Esophagus mucosa (tissue), 1 donor: ENCODE data around the gene FAM53A. TPM values are rescaled to one million over a fixed set of nuclear protein-coding genes. Genes with fewer than 3 reads are reported as not detected.
"Not testable (repeated sequence)": the region's sequence is repeated elsewhere in the genome, so short reads cannot be mapped to it uniquely, and the experiment has no call there.

Experiments
- ATAC-seq: fragments of 200-7000 bp; cut with Tn5 transposase; one replicate; pipeline ENCODE4 v1.9.1; 2020
- total RNA-seq: library from RNA; stranded (reverse); gene quantifications from one replicate; pipeline ENCODE4 v1.2.4, GENCODE V29; 2023
- donor health status: DM: yes; HTN: yes; CAD: no.

The FAM53A gene
- total RNA-seq, 1 donor from 2014 or later = 0.92 TPM

DNA sequence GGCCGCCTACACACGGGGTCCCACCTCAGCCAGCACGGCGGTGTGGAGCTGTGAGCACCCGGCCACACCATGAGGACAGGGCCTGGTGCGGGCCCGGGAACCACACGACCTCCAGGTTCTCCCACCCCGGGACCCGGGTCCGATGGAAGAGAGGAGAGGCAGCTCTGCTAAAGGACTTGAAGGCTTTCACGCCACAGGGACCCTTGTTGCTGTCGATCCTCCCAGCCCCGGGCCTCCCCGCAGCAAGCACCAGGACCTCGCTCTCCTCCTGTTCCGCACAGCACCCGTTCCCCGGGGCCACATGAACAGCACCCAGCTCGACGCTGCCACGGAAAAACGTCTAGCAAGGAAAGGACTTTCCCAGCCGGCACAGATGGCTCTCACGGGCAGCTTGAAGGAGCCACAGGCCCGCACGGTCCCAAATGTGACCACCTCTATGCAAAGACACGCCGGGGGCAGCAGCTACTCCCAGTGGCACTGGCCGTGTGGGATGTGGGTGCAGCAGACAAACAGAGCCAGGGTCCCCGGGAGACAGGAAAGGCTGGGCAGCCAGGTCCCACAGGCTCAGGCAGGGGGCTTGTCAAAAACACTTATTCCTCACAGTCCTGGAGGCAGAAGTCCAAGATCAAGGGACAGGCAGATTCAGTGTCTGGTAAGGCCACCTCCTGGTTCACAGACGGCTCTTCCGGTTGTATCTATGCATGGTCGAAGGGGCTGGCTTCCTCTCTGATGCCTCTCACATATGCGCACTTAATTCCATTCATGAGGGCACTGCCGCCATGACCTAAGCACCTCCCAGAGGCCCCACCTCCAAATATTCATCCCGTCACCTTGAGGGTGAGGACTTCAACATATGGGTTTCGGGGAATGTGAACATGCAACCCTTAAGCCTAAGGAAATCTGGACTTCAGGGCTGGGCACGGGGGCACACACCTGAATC lies 24.7 kb downstream of the FAM53A start:
- no peak for ATAC-seq

DNA sequence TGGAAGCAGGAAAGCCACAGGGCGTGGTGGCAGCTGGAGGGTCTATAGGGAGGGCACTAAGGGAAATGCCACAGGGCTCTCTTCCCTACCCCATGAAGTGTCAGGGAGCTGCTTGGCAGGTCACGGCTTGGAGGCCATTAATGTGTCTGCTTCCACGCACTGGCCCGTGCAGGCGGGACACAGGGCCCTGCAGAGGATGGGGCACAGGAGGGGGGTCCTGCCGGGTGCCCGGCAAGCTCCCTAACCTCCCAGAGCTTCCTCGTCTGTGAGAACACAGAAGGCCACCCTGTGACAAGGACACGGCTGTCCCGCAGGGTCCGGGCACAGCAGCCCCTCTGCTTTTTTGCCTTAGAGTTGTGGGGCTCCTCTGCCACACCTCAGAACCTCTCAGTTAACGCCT lies 25.5 kb downstream of the FAM53A start:
- ATAC-seq = no peak

DNA sequence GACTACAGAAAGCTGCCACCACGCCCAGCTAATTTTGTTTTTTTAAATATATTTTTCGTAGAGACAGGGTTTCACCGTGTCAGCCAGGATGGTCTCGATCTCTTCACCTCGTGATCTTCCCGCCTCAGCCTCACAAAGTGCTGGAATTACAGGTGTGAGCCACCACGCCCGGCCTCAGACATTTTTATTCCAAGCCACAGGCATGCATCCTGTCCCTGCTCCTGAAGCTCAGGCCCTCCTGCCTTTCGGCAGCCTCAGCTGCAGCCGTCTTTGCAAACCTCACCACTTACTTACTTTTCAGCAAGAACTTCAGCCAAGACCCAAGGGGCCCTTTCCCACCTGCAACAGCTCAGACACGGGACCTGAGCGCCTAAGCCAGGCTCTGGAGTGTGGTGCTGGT lies 26.0 kb downstream of the FAM53A start:
- no peak for ATAC-seq

DNA sequence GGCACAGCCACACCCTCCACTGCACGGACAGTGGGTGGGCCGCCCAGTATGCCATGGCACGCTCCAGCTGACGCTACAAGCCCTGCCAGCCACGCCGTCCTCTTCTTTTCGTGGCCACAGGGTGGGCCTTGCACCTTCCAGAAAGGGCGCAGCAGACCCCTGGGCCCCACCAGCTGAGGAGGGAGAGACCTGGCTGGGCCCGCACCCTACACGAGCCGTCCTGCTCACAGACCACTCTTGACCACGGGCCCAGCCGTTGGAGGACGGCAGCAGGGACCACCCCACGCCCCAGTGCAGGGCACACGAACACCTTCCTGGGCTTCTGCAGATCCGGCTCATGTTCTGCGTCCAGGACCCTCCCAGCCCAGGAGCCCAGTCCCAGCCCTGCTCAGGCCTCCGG lies 27.1 kb downstream of the FAM53A start:
- no peak for ATAC-seq

DNA sequence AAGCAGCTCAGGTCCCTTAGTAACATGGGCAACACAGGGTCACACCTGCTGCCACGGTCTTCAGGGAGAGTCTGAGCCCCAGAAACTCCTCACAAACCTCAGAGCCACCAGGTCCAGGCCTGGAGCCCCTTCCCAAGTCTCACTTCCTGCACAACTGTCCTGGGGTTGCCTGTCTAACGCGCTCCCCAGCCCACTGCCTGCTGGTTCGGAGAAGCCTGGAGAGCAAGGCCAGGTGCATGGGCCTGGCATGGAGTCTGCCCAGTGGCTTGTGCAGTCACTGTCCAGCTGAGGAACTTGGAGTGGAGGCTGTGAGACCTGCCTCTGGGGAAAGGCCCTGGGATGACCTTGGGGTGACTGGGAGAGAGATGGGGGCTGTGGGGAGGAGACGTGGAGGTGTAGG lies 28.0 kb downstream of the FAM53A start:
- no peak for ATAC-seq

DNA sequence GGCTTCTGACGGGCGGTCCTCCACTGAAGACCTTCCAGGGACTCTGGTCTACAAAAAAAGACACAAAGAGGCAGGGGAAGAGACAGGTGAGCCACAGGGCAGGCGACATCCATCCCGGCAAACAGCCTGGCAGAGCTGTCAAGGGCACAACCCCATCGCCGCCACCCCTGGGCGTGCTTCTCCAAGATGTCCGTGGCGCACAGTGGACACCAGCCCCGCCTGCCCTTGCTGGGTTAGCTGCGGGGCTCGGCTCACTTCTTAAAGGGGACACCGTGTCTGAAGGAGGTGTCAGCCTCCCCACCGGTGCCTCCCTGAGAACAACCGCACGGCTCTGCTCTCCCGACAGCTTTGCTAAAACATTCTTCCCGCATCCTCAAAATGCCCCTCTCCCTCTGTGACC lies 28.4 kb downstream of the FAM53A start:
- no peak for ATAC-seq

DNA sequence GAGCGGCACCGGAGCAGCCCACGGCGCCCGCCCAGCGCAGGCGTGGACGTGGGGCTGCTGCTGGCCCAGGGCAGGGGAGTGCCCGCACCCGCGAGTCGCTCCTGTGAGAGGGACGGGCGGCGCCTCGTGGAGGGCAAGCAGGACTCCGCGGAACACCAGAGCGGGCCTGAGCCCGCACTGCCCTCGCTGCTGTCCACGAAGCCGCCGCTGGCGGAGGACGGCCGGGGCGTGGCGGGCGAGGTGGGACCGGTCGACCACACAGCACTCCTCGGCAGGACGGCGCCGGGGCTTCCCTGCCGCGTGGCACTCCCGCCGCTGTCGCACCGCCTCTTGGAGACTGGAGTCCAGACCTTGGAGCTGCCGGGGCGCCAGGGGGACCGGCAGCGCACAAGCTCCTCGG lies 29.0 kb downstream of the FAM53A start:
- ATAC-seq = no peak

DNA sequence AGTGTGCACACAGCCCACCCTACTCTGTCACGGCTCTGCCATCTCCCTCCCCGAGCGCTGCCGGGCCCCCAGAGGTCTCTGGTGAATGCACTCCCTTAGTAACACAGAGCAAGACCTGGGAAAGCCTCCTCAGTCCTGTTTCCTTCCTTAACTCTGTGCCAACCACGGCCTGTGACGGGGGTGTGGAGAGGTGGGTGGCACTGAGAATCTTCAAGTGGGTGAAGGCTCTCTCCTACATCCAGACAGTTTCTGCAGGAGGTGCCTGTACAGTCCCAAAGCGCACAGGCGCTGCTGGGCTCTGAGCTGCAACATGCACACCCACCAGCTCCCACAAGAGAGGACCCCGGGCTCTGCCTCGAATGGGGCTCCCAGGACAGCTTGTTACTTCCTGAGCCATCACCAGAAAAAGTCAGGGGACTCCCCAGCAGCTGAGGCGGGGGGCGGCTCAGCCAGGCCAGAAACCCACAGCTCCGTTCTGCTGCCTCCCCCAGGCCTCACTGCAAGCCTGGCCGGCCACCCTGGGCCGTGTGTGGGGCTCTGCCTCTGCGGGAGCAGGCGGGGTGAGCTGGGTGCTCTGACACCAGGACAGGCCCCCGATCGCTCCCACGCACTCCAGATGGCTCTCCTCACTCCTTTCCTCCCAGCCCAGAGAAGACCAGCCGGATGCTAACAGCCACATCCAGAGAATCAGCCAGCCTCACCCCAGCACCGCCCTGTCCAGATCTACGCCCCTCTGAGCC lies 29.7 kb downstream of the FAM53A start:
- ATAC-seq = no peak

DNA sequence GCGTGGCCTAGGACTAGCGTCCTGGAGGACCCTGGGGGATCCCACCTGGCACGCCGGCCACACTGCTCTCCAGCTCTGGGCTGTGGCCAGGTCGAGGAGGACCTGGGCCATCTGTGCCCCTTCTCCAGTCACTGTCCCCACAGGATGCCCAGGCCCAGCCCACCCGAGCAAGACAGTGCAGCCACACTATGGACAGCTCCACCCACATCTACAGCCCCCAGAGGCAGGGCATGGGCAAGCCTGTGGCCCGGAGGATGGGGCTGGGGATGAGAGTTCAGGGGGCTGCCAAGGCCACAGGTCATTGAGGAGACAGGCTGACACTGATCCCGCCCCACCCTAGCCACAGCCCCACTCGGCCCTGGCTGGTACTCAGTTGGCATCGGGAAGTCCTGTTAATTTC lies 30.3 kb downstream of the FAM53A start:
- ATAC-seq = no peak

DNA sequence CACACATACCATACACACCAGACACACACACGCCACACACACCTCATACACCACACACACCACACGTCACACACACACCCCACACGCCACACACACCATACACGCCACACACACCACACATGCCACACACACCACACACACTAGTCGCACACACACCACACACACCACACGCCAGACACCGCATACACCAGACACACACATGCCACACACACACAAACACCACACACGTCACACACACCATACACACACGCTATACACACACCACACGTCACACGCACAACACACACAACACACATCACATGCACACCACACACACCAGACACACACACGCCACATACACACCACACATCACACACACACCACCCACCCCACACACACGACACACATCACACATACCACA lies 32.0 kb downstream of the FAM53A start:
- no peak for ATAC-seq

DNA sequence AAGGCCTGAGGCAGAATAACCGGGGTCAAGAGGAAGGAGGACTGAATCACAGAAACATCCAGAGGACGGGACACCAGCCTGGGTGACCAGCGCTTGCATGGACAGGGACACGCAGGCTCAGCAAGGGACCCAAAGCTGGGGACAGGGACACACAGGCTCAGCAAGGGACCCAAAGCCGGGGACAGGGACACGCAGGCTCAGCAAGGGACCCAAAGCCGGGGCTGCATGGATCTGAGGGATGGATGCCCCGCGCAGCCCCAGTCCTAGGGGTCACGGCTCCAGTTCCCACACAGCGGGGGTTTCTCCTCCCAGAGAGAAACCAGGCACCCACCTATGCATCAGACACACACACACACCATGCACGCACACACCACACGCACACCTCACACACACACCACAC lies 32.5 kb downstream of the FAM53A start:
- ATAC-seq = no peak

DNA sequence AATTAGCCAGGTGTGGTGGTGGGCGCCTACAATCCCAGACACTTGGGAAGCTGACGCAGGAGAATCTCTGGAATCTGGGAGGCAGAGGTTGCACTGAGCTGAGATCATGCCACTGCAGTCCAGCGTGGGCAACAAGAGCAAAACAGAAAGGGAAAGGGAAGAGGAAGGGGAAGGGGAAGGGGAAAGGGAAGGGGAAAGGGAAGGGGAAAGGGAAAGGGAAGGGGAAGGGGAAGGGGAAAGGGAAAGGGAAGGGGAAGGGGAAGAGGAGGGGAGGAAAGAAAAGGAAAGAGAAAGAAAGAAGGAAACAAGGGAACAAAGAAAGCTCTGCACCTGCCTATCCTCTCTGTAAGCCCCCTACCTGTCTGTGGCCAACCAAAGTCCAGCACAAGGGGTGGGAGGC lies 35.2 kb downstream of the FAM53A start:
- ATAC-seq = no peak

DNA sequence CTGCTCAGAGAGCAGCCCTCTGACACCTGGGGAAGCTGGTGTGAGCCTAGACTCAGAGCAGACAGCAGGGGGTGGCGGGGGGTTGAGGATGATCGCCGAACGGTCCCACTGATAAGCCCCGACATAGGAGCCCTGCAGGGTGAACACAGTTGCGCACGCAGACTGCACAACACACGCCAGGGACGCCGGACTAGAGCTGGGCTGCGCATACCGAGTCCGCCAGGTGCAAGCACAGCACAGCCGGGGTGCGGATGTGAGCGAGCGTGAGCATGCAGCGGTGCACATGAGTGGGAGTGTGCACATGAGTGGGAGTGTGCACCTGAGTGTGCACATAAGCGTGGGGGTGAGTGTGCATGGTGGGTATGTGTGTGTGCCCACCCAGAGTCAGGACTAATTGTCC lies 36.7 kb downstream of the FAM53A start:
- no peak for ATAC-seq

DNA sequence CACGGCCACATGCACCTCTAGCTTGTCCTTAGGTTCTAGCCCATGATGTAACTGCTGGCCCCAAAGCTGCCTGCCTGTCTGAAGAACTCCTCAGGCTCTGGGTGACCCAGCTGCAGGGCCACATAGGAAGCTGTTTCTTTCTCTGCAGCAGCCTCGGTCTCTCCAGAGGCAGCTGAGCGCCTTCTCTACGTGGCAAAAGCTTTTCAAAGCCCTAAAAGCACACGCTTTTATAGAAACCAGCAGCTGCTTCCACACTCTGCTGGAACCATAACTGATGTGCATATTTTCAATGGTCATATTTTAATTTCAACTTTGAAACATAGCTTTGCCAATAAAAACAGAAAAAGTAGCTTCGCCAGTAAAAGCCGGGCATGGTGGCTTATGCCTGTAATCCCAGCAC lies 37.4 kb downstream of the FAM53A start:
- ATAC-seq = no peak

DNA sequence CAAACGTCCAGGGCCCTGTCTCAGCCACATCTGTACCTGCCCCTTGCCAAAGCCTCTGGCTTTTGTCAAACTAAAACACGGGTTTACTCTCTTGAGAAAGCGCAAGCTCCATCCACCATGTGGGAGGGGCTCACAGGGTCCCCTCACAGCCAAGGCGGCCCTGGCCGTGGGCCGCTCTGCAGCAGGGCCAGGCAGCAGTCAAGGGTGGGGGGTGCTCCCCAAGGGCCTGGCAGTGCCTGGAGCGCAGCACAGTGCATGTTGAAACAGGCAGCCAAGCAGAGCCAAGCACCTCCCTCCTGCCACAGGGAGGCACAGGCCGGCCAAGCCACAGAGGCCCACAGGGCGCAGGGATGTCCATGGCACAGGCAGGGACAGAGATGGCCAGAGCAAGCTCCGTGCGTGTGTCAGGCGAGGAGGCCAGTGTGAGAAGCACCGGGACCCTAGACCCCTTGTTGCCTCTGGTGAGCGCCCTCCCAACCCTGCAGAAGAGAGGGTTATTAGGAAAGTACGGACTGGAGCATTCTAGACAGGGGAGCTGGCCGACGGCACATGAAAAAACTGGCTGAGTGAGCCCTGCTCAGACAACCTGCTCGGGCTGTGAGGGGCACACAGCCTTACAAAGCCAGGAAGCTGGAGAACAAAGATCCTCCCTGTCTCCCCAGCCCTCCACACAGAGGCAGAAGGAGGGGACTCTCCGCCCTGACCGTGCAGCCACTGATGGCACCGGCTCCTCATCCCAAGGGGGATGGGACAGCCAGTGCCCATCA lies 39.0 kb downstream of the FAM53A start:
- peak; percentile 66 for ATAC-seq

DNA sequence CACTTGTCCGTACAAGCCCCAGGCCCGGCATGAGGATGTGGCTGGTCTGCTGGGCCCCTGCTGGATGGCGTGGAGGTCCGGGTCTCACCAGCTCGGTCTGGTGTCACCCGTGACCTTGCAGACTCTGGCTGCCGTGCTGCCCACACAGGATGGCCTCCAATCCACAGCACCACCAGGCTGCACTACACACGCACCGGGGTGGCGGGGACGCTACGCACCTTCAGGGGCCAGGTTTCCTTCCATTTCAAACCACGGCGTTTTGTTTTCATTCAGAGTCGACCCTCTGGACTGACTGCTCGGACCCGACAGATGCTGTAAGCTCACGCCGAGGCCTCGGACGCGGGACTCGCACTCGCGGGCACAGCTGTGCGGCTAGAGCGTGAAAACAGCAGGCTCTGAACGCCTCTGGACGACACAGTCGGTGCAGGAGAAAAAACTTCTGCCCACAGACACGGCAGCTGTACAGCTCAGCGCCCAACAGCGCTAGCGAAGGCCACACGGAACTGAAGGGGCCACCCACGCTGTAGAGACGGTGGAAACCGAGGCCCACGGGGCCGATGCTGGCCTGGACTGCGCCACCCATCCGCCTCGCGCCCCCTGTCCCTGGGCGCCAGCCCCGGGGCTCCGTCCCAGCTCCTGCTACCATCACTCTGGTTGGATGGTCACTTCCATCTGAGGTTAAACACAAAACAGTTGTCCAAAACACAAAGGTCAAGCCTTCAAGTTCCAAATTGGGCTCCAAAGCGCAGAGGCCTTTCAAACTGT lies 40.0 kb downstream of the FAM53A start:
- no peak for ATAC-seq

DNA sequence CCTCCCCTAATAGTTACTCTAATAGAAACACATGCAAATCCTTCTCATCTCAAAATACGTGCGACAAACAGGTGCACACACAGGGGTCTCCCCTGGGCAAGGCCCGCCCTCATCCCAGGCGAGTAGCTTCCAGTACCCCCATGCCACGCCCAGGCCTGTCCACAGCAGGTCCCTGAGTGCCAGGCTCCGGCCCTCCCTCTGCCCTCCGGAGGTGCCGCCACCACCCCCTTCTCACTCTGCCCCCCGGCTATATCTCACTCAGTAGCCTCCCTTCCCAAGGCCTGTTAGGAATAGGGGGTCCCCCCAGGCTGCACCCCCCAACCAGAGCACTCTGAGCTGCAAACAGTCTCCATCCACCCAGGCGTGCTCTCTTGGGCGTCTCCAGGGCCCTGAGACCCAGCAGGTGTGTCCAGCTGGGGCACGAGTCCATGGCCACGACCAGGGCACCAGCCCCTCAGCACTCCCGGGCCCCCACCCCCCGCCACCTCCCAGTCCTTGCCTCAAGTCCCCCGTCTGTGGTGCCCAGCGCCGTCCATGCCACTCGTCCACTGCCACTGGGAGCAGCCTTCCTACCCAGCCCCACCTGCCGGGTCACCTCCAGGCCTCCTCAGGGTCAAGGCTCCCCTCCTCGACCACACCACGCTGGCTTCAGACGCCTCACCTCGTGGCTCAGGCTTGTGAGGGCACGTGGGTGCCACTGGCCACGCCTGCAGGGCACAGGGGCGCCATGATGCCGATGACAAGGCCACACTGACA lies 41.7 kb downstream of the FAM53A start:
- no peak for ATAC-seq

DNA sequence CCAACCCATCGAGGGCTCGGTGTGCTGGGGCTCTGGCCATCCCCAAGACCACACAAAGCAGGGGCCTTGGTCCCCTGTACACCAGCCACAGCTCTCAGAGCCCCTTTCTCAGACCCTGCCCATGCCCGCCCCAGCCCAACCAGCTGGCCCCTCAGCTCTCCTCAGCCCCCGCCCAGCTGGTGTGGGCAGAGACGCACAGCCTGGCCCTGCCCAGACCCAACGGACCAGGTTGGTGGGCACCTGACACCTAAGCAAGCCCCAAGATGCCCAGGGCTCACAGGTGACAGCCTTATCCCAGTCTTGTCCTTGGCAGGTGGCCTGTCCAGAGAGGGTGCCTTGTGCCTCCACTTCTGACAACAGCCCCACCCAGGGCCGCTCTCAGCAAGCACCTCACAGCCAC lies 42.4 kb downstream of the FAM53A start:
- ATAC-seq = no peak

DNA sequence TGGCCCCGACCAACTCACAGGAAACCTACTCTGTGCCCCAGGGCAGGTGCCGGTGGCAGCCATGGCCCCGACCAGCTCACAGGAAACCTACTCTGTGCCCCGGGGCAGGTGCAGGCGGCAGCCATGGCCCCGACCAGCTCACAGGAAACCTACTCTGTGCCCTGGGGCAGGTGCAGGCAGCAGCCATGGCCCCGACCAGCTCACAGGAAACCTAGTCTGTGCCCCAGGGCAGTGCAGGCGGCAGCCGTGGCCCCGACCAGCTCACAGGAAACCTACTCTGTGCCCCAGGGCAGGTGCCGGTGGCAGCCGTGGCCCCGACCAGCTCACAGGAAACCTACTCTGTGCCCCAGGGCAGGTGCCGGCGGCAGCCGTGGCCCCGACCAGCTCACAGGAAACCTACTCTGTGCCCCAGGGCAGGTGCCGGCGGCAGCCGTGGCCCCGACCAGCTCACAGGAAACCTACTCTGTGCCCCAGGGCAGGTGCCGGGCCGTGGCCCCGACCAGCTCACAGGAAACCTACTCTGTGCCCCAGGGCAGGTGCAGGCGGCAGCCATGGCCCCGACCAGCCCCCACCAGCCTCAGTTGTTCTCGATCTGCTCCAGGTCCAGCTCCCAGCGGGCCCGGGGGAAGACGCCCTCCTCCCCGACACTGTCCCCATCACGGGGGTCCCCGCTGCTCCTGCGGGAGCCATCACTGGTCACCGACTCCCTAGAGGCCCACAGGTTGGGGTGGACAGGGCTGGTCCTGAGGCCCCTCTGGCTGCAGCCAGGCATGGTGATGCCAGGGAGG lies 43.2 kb downstream of the FAM53A start:
- ATAC-seq = not testable (repeated sequence)

DNA sequence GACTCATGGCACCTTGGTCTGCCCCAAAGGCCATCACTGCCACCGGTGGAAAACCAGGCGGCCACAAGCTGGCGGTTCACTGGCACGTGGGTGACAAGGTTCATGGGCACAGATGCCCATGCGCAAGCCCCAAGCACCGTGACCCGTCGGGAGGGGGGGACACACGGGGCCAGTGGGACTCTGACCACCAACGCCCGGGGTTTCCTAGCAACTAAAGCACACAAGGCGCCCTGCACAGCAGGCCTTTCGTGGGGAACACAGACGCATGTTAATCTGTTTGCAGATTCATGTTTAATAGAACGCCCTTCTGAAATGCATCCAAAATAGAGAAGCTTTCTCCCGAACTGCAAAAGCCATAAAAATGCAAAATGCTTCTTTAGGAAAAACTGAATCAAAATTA lies 43.9 kb downstream of the FAM53A start:
- no peak for ATAC-seq
